ENCODE results near the gene GPAT3.
"Not testable (repeated sequence)": the region's sequence is repeated elsewhere in the genome, so short reads cannot be mapped to it uniquely, and the experiment has no call there.

Gene GPAT3

GRCh38 chr4:83552924-83553323, 17.0 kb downstream of the GPAT3 start:
- no peak for DNase-seq

GRCh38 chr4:83556006-83556707, 20.2 kb downstream of the GPAT3 start:
- no peak for DNase-seq

- no peak for DNase-seq
Measured at GRCh38 chr4:83556816-83557215, 20.9 kb downstream of the GPAT3 start.

GRCh38 chr4:83558059-83558653, 22.2 kb downstream of the GPAT3 start:
- no peak for DNase-seq

- DNase-seq, result no peak
Measured at GRCh38 chr4:83558680-83559079, 22.8 kb downstream of the GPAT3 start.

GRCh38 chr4:83560523-83560922, 24.6 kb downstream of the GPAT3 start:
- DNase-seq, result no peak

- DNase-seq, result no peak
Measured at GRCh38 chr4:83561381-83561780, 25.5 kb downstream of the GPAT3 start.

GRCh38 chr4:83563998-83564397, 28.1 kb downstream of the GPAT3 start:
- no peak for DNase-seq

GRCh38 chr4:83568062-83568461, 32.2 kb downstream of the GPAT3 start:
- no peak for DNase-seq

GRCh38 chr4:83569429-83569828, 33.5 kb downstream of the GPAT3 start:
- DNase-seq, result no peak

- DNase-seq, result no peak
Measured at GRCh38 chr4:83569987-83570386, 34.1 kb downstream of the GPAT3 start.

GRCh38 chr4:83572848-83573247, 36.9 kb downstream of the GPAT3 start:
- no peak for DNase-seq

- no peak for DNase-seq
Measured at GRCh38 chr4:83574247-83574646, 38.3 kb downstream of the GPAT3 start.

GRCh38 chr4:83576237-83576636, 40.3 kb downstream of the GPAT3 start:
- DNase-seq, result not testable (repeated sequence)

GRCh38 chr4:83581411-83582288, 45.7 kb downstream of the GPAT3 start:
- DNase-seq, result no peak

GRCh38 chr4:83582289-83582785, 46.4 kb downstream of the GPAT3 start:
- peak; percentile 45 for DNase-seq

GRCh38 chr4:83585982-83586508, 50.1 kb downstream of the GPAT3 start:
- DNase-seq, result no peak

- no peak for DNase-seq
Measured at GRCh38 chr4:83589279-83589678, 53.4 kb downstream of the GPAT3 start.

GRCh38 chr4:83591056-83591455, 55.1 kb downstream of the GPAT3 start:
- no peak for DNase-seq

GRCh38 chr4:83591730-83592129, 55.8 kb downstream of the GPAT3 start:
- no peak for DNase-seq

GRCh38 chr4:83599183-83599582, 63.3 kb downstream of the GPAT3 start:
- DNase-seq, result no peak

- DNase-seq, result no peak
Measured at GRCh38 chr4:83603129-83603528, 67.2 kb downstream of the GPAT3 start.

- no peak for DNase-seq
Measured at GRCh38 chr4:83604321-83604720, 68.4 kb downstream of the GPAT3 start.

Measured in NCI-H2107 (cell line).